Stomach (tissue), 9 donors: ENCODE results near the gene MLXIP. TPM values are rescaled to one million over a fixed set of nuclear protein-coding genes. Genes with fewer than 3 reads are reported as not detected.

Experiments
- DNase-seq, 2 donors: peaks; one replicate each; pipeline versions ENCODE4 v3.0.0 to v3.0.0-alpha.2; 2013 to 2019
- H3K27ac ChIP-seq, 5 donors: fragments of 200-600 bp in 4 of 5; sonication (generic) in 4 of 5; one replicate each; pipeline ENCODE4 v1.5.1; 2013 to 2019; ENCODE audit warnings: mild to moderate bottlenecking in 1 of 5, moderate library complexity in 1 of 5
- H3K27me3 ChIP-seq, 3 donors: fragments of 200-600 bp; sonication (generic); one replicate each; pipeline ENCODE4 v1.5.1; 2017 to 2019; ENCODE audit warnings: mixed run types in 1 of 3
- H3K36me3 ChIP-seq, 4 donors: fragments of 200-600 bp; sonication (generic); 1 replicate in 3 of 4; 2 replicates in 1 of 4; pipeline ENCODE4 v1.5.1; 2016 to 2019
- H3K4me1 ChIP-seq, 4 donors: fragments of 200-600 bp; sonication (generic); one replicate each; pipeline ENCODE4 v1.5.1; 2016 to 2019
- H3K4me3 ChIP-seq, 4 donors: fragments of 200-600 bp; sonication (generic) in 3 of 4; one replicate each; pipeline ENCODE4 v1.5.1; 2016 to 2019; ENCODE audit warnings: mild to moderate bottlenecking in 1 of 4
- H3K9me3 ChIP-seq, 4 donors: fragments of 200-600 bp; sonication (generic); one replicate each; pipeline ENCODE4 v1.5.1; 2016 to 2019
- CTCF ChIP-seq, 7 experiments: fragments of 450-650 bp in 4 of 7; fragments of 200-600 bp in 3 of 7; sonication (generic) in 3 of 7; IDR thresholded peaks; one replicate each; pipeline ENCODE4 v1.5.1; 2016 to 2019; ENCODE audit warnings: antibody characterized with exemption in 7 of 7, control low read depth in 2 of 7, mild to moderate bottlenecking in 1 of 7
- EP300 ChIP-seq: sonication (generic); formaldehyde crosslinking; IDR thresholded peaks from one replicate; pipeline ENCODE4 v1.6.1; 2017; ENCODE audit warnings: antibody characterized with exemption
- POLR2A ChIP-seq, 4 donors: fragments of 450-650 bp; IDR thresholded peaks; one replicate each; pipeline ENCODE4 v1.6.1; 2016; ENCODE audit warnings: antibody characterized with exemption in 4 of 4, control low read depth in 2 of 4, mild to moderate bottlenecking in 1 of 4, moderate library complexity in 1 of 4
- POLR2AphosphoS5 ChIP-seq, 3 donors: sonication (generic); formaldehyde crosslinking; IDR thresholded peaks; one replicate each; pipeline ENCODE4 v1.6.1; 2016; ENCODE audit warnings: antibody characterized with exemption in 3 of 3
- WGBS, 5 donors: extraction: QIAGEN DNeasy Blood & Tissue Kit in 3 of 5; methylation state at CpG; one replicate each; pipeline versions ENCODE4 v1.1.5 to v1.1.7; 2013 to 2018; 5-methylcytosine and 5-hydroxymethylcytosine counted together
- intact Hi-C: fragments of 100-400 bp; cut with DNase I; formaldehyde crosslinking; loops from one replicate; pipeline ENCODE4 v1.15.1; 2023; ENCODE audit warnings: low total_unique reads
- polyA plus RNA-seq, 3 donors: library from polyadenylated mRNA; stranded (reverse); fragments of 200-250 nt; gene quantifications; one replicate each; pipeline ENCODE4 v1.2.3, GENCODE V29; 2013
- total RNA-seq, 5 donors: library from RNA; depleted of rRNA; stranded (reverse); fragments of >200 nt; gene quantifications; one replicate each; pipeline versions ENCODE4 v1.1.0 to v1.2.3, GENCODE V29; 2014 to 2016
- donor health status: healthy with polysubstance abuse.
- donor health status: Bipolar disorder and iron deficiency.
- donor health status: healthy.

The MLXIP gene
- total and polyA plus RNA-seq, 8 donors = 12.3 to 140 (median 34.8) TPM

- Histone ChIP-seq H3K4me3 (no peak overlapping the region), H3K27me3 (no peaks in the 10 kb centered on the region), H3K36me3 (no peaks in the 10 kb centered on the region), H3K27ac (peak overlapping the region in 4 of 5 donors; percentile 60 to 76 (median 73)), H3K9me3 (no peaks in the 10 kb centered on the region), H3K4me1 (peaks cover 16 to 45% (median 35%) of the 10 kb centered on the region in 4 donors)
- intact Hi-C loops = no loop called here
- peak; percentile 38 to 75 for DNase-seq
- peak in 1 of 7 experiments; percentile 19 for TF ChIP-seq CTCF (IDR thresholded peaks at IDR 0.05)
- peak in 1 of 3 donors; percentile 81 for TF ChIP-seq POLR2AphosphoS5 (IDR thresholded peaks at IDR 0.05)
- TF ChIP-seq EP300 = no peak
- 54 to 61% (median 56%) methylated on average over 11 of the region's 11 CpGs for WGBS, 5 donors
These were observed 6.3 kb upstream of the MLXIP start for GRCh38 chr12:122072031-122072970.

GRCh38 chr12:122073815-122074214 lies 4.7 kb upstream of the MLXIP start:
- Histone ChIP-seq H3K4me1 (peaks cover 11 to 40% (median 30%) of the 10 kb centered on the region in 4 donors), H3K4me3 (no peak overlapping the region), H3K9me3 (no peaks in the 10 kb centered on the region), H3K27ac (no peak overlapping the region), H3K27me3 (no peaks in the 10 kb centered on the region), H3K36me3 (no peaks in the 10 kb centered on the region)
- intact Hi-C loops = no loop called here
- WGBS, 5 donors = 88 to 100% (median 96%) methylated on average over 1 of the region's 1 CpG
- DNase-seq = no peak
- TF ChIP-seq POLR2A (IDR thresholded peaks at IDR 0.05) (no peak), EP300 (no peak), POLR2AphosphoS5 (IDR thresholded peaks at IDR 0.05) (no peak), CTCF (IDR thresholded peaks at IDR 0.05) (no peak)

GRCh38 chr12:122076743-122077495 lies 1.6 kb upstream of the MLXIP start:
- peaks cover 17 to 46% (median 42%) of the 10 kb centered on the region in 4 donors for H3K4me1 ChIP-seq
- H3K27ac ChIP-seq = peak overlapping the region in 1 of 5 donors; percentile 90
- no peaks in the 10 kb centered on the region for H3K36me3 ChIP-seq
- 78 to 95% (median 93%) methylated on average over 10 of the region's 10 CpGs for WGBS, 5 donors
- no peaks in the 10 kb centered on the region for H3K9me3 ChIP-seq
- no peak for TF ChIP-seq CTCF (IDR thresholded peaks at IDR 0.05)
- no peak for TF ChIP-seq POLR2AphosphoS5 (IDR thresholded peaks at IDR 0.05)
- H3K27me3 ChIP-seq = no peaks in the 10 kb centered on the region
- intact Hi-C loops = no loop called here
- no peak overlapping the region for H3K4me3 ChIP-seq
- DNase-seq = peak in 1 of 2 donors; percentile 13

- Histone ChIP-seq H3K4me1 (peaks cover 33 to 54% (median 50%) of the 10 kb centered on the region in 4 donors), H3K27ac (peak overlapping the region; percentile 87 to 94 (median 92)), H3K4me3 (peak overlapping the region; percentile 76 to 91 (median 82)), H3K36me3 (peaks cover 0 to 7% (median 6%) of the 10 kb centered on the region in 4 donors), H3K27me3 (no peaks in the 10 kb centered on the region), H3K9me3 (no peaks in the 10 kb centered on the region)
- peak; percentile 44 to 71 for DNase-seq
- TF ChIP-seq CTCF (IDR thresholded peaks at IDR 0.05) = no peak
- no peak for TF ChIP-seq POLR2AphosphoS5 (IDR thresholded peaks at IDR 0.05)
- no peak for TF ChIP-seq EP300
- TF ChIP-seq POLR2A (IDR thresholded peaks at IDR 0.05) = no peak
- intact Hi-C loops = no loop called here
- 0 to 2% (median 0%) methylated on average over 21 to 38 of the region's 38 CpGs for WGBS, 5 donors
These were observed 526 bp downstream of the MLXIP start for GRCh38 chr12:122079033-122079531.
